HG02938 (cell line): Measurements from ENCODE around the gene NRAP.

Experiments used
- ATAC-seq: cut with Tn5 transposase; IDR thresholded peaks from one replicate; pipeline ENCODE4 v1.9.1; 2021; ENCODE audit warnings: mild to moderate bottlenecking, moderate library complexity; ENCODE audit not compliant: unreplicated experiment

NRAP gene

DNA sequence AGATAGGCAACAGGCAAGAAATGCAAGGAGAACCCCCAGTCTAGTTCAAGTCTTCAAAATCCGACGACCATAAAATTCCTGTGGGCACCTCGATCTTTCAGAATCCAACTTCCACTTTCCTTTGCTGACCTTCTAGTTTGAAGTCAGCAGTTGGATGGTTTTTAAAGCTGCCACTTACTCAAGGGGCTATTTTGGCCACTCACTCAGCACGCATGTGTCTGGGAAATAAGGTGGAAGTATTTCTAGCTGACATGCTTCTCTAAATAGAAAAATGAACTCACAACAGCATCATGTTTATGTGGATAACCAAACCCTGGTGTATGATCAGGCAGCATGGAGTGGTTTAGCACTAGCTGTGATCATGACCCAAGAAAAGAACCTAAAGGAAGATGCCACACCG, at the start of gene NRAP:
TSS of gene NRAP (minus strand) at position 134 of the 400 bp plus-strand sequence. CDS start 159 bp downstream, outside the sequence.
- no peak for ATAC-seq

- no peak for ATAC-seq
These were observed 49.8 kb upstream of the NRAP start for GRCh38 chr10:113713640-113713982.

DNA sequence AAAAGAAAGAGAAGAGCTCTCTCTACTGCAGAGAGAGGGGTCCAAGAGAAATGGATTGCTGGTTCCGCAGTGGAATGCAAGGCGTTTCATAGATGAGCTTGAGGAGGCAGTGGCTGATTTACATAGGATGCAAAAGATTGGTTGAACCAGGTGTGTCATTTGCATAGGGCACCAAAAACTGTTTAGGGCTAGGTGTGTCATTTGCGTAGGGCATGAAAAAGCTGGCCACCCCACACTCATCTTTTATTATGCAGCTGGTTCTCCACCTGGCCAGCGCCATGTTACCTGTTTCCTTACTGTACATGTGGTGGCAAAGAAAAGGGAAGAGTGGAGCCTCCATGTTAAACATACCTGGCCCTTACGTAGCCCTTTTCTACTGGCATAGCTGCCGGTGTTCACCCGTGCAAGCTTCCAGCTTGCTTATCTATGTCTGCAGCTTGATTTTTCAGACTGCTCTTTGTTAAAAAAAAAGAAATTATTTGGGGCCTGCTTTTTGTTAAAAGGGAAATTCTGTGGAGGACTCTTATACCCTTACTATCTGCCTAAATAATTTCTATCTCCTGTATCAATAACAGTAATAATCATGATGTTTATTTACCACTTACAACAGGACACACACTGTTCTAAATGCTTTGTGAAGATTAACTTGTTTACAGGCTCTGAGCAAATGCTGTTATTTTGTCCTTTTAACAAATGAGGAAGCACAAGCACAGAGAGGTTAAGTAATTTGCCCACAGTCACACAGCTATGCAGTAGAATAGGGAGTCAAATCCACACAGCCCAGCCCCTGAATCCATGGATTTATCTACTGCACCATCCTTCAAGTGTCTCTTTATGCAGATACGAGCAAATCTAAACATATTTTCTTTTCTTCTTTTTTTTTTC, 49.2 kb upstream of the NRAP start:
- no peak for ATAC-seq

DNA sequence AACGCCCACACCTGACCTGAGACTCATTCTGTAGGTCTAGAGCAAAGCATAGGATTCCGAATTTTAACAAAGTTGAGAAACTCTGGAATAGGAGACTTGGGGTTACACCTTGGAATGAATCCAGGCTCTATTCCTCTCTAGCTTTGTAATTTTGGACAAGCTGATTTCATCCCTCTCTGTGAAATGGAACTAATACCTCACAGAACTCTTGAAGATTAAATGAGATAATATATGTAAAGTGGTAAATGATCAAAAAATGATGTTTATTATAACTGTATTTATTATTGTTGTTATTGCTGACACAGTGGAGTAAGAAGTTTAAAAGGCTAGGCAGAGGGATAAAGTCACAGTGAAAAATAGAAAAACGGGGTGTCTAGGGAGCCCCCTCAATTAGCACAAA, 48.2 kb upstream of the NRAP start:
- ATAC-seq: no peak

DNA sequence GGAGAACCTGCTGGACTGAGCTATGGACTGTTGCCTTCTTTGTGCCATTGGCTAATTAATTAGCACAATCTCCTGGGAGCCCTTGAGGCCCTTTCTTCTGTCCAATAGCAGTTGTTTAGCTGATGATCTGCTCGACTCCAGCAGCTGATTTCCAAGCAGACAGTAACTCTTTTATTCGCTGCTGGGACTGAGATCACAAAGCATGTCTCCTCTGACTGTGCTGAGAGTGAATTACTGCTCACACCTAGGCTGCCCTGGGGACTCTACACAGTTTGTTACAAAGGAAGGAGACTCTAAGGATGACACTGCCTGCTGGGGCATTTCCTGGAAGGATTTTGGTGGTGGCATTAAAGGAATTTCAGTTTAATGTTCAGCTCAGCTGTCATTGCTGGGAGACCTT, 47.3 kb upstream of the NRAP start:
- ATAC-seq: no peak

DNA sequence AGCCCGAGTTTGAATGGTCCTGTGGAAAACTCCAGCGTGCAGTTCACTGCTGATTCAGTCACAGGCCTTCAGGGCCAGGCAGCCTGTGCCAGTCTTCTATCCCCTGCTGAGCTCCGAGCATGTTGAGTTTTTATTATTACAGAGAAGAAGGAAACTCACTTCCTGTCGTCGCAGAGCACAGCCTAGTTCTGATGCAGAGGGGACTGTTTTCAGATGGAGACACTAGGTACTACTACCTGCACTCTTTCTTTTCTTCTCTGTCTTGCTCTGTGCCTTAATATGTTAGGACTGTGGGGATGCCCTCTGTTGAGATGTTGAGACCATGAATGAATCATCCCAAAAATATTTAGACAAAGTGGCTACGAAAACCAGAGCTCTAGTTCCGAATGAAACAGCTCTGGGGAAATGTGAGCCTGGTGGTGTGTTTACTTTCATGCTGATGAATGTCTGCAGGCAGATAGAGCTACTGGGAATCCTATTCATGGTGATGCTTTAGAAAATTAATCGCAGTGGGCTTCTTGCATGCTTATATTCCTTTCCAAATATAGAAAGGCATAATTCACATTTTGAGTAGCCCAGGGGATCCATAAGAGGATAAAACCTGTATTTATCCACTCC, 45.5 kb upstream of the NRAP start:
- no peak for ATAC-seq

- ATAC-seq: no peak
These were observed 44.8 kb upstream of the NRAP start for GRCh38 chr10:113708640-113709039.

- ATAC-seq: no peak
These were observed 42.8 kb upstream of the NRAP start for GRCh38 chr10:113706623-113707022.

- no peak for ATAC-seq
These were observed 41.5 kb upstream of the NRAP start for GRCh38 chr10:113705344-113705652.

- no peak for ATAC-seq
These were observed 40.9 kb upstream of the NRAP start for GRCh38 chr10:113704637-113705343.

DNA sequence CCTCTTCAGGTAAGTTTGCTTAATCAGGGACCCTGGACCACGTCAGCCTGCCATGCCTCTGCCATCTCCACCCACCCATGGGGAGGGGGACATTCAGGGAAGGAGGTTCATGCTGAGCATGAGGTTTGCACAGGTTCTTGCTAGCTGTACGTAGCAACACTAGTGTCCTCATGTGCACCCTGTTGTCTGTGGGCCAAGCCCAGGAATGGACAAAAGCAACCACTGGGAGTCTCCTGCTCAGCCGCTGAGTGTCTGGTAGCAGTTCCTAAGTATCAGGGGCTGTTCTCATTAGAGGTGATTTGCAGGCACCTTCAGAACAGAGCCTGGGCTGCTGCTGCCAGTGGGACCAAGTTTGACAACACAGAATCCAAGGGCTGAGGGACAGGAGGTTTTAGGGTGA, 33.8 kb upstream of the NRAP start:
- no peak for ATAC-seq

- ATAC-seq: no peak
These were observed 31.9 kb upstream of the NRAP start for GRCh38 chr10:113695691-113696090.

- no peak for ATAC-seq
These were observed 29.5 kb upstream of the NRAP start for GRCh38 chr10:113693348-113693747.

DNA sequence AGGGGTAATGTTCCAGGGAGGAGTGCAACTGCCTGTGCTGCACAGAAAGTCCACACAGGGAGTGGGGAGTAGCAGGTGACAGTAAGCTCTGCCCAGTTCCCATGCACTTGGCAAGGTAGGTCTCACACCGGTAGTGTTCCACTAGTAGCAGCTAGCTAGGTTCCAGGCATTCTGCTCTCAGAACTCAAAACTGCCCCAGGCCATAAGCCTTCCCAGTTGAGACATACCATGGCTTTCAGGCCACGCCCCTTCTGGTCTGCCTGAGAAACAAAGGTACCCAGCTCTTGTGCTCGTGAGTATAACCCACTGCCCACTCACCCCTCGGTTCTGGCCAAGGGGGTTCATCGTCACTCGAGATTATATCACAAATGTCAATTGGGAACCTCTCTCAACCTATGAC, 28.4 kb upstream of the NRAP start:
- ATAC-seq: no peak

GRCh38 chr10:113691381-113691780, 27.5 kb upstream of the NRAP start:
- ATAC-seq: no peak

GRCh38 chr10:113690749-113691148, 26.9 kb upstream of the NRAP start:
- ATAC-seq: no peak

- ATAC-seq: no peak
These were observed 25.7 kb upstream of the NRAP start for GRCh38 chr10:113689574-113689973.

GRCh38 chr10:113689057-113689456, 25.2 kb upstream of the NRAP start:
- no peak for ATAC-seq

DNA sequence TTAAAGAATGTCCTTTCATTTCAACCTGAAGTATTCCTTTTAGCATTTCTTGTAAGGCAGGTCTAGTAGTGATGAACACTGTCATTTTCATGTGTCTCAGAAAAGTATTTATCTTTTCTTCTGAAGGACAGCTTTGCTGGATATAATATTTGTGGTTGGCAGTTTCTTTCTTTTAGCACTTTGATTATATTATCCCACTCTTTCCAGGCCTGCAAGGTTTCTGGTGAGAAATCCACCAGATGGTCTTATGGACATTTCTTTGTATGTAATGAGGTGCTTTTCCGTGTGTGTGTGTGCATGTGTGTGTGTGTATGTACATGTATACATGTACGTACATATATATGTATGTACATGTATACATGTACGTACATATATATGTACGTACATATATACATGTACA, 23.2 kb upstream of the NRAP start:
- ATAC-seq: no peak

GRCh38 chr10:113686028-113686427, 22.2 kb upstream of the NRAP start:
- ATAC-seq: no peak

GRCh38 chr10:113683300-113683699, 19.5 kb upstream of the NRAP start:
- no peak for ATAC-seq
